GM19239 (cell line): ENCODE data around the gene IL1RAPL2.
A peak's percentile ranks its signal among the peaks of the same experiment; 100 is the strongest.
"Not testable (repeated sequence)": the region's sequence is repeated elsewhere in the genome, so short reads cannot be mapped to it uniquely, and the experiment has no call there.

Experiments used
- DNase-seq: peaks from one replicate; pipeline ENCODE4 v3.0.0; 2011; ENCODE audit warnings: low spot score; ENCODE audit not compliant: insufficient read length
- FAIRE-seq: peaks from 2 replicates; lab custom pipeline; 2011; peaks lifted over from hg19 to GRCh38; lab: Jason Lieb, UNC

Gene IL1RAPL2

DNA sequence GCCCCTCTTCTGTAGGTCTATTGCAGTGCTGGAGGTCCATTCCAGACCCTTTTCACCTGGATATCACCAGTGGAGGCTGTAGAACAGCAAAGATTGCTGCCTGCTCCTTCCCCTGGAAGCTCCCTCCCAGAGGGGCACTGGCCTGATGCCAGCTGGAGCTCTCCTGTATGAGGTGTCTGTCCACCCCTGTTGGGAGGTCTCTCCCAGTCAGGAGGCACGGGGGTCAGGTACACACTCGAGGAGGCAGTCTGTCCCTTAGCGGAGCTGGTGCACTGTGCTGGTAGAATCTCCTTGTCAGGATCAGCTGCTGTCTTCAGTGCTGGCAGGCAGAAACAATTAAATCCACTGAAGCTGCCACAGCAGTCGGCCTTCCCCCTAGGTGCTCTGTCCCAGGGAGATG is 276.6 kb downstream of the IL1RAPL2 start:
- no peak for DNase-seq
- no peak for FAIRE-seq

DNA sequence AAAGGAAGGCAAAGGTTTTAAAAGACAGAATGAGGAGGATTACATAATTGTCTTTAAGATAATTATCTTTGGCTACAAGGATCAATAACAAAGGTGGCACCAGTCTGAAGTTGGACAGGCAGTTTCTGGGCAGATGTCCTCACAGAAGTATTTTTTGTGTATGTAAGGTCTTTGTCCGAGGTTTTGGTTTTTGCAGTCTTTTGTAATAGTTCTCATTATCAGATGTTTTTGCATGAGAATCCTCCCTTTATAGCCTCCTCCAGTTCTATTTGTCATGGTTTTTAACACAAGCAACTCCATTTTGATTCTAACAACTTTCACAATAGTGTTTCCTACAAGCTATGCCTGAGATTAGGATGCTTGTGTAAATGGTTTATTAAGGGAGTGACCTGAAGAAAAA is 286.2 kb downstream of the IL1RAPL2 start:
- DNase-seq: no peak
- FAIRE-seq: no peak

DNA sequence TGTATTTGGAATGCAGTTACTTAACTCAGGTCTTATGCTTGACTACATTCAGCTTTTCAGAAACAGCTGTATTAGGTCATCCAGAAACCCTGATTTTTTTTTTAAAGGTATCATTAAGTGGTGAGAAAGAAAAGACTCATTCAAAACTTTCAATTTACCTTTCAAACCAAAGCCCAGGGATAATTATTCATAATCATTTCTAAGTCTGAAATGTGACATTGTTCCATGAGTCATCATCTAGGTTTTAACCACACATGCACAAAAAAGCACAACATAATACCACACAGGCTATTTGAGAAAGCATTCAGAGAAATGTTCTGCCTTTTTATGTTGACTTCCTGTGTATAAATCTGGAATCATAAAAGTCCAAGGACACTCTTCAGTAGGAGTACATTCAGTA is 288.2 kb downstream of the IL1RAPL2 start:
- no peak for FAIRE-seq

DNA sequence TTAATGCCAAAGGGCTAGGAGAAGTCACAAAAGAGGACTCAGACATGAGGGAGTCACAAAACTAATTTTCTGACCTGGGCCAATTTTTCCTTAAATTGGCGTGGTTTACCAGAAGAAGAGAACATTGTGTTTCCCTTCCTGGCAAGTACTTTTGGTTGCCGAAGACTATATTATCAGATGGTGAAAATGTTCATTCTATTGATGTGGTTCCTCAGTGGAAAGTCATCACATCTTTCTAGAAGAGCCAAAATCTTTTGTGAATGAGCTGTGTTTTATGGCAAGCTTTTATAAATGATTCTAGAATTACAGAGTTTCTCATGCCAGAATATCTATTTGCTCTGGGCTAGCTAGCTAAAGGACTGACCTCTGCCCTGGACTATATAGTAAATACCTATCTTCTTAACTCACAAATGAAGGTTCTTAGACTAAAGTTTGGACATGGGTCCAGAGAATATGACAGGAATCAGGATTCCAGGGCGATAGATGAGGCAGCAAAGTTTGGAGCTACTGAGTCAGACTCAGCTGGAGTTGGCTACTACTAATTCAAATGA is 288.9 kb downstream of the IL1RAPL2 start:
- no peak for FAIRE-seq
- DNase-seq: no peak

More for the DNA sequence above, 288.2 kb downstream of the IL1RAPL2 start:
- DNase-seq: no peak

DNA sequence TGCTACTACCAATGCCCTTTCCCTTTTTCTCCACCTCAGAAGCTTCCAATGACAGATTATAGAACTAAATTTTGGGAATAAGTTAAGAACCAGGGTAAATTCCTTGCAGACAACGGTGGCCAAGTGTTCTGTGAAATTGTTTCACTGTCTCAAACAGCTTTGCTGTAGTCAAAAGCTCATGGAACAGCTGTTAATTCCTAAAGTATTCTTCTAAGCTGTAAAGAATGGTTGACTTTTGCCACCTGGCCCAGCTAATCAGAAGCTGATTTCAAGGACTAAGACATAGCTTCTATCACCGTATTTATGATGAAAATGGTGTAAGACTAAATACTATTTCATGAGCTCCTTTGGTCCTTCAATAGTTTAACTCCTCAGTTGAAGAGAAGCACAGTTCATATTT is 297.5 kb downstream of the IL1RAPL2 start:
- DNase-seq: no peak
- FAIRE-seq: no peak

DNA sequence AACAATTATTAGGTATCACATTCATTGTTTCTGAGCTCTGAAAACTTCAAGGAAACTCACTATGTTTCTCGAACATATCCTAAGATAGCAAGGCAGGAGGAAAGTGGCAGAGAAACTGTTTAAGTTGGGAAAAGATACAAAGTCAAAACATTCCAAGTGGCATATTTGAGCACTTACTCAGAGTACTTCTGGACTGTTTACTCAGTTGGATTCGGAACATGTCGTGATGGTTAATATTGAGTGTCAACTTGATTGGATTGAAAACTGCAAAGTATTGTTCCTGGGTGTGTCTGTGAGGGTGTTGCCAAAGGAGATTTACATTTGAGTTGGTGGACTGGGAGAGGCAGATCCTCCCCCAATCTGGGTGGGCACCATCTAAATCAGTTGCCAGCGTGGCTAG is 298.3 kb downstream of the IL1RAPL2 start:
- FAIRE-seq (no peak), DNase-seq (no peak)

DNA sequence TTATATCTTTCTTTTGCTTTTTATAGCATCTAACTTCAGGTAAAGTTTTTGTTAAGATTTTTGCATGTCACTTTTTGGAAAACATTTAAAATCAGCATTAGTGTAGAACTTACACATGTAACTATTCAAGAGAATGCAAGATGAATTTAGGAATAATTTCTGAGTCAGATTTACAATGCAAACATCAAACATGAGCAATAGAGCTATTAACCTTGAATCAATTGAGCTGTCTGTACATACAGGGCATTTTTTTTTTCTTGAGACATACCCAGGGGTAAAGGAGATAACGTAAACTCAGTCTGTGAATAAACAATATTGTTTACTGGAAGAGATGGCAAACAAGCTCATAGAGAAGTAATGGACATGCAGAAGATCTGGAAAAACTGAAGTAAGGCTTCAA is 311.5 kb downstream of the IL1RAPL2 start:
- DNase-seq (no peak), FAIRE-seq (no peak)

DNA sequence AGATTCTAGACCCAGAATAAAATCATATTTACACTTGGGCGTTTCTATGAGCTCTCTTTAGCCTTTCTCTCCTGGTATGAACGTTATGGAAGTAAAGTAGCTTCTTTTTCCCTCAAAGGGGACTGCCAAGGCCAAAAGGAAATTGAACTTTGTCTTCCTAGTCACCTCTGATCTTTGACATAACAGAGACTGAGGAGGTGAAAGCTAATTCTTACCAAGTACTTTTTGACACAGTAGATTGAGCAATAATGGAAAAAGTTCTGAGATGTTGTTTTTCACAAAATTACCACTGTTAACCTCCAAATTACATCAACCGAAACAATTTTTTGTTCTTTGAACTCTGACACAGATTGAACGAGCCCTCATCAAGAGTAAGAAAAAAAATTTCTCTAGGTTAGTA is 336.1 kb downstream of the IL1RAPL2 start:
- DNase-seq (no peak), FAIRE-seq (no peak)

DNA sequence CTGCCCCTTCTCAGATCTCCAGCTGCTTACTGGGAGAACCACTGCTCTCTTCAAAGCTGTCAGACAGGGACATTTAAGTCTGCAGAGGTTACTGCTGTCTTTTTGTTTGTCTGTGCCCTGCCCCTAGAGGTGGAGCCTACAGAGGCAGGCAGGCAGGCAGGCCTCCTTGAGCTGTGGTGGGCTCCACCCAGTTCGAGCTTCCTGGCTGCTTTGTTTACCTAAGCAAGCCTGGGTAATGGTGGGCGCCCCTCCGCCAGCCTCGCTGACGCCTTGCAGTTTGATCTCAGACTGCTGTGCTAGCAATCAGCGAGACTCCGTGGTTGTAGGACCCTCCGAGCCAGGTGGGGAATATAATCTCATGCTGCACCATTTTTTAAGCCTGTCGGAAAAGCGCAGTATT is 343.7 kb downstream of the IL1RAPL2 start:
- not testable (repeated sequence) for FAIRE-seq, DNase-seq

DNA sequence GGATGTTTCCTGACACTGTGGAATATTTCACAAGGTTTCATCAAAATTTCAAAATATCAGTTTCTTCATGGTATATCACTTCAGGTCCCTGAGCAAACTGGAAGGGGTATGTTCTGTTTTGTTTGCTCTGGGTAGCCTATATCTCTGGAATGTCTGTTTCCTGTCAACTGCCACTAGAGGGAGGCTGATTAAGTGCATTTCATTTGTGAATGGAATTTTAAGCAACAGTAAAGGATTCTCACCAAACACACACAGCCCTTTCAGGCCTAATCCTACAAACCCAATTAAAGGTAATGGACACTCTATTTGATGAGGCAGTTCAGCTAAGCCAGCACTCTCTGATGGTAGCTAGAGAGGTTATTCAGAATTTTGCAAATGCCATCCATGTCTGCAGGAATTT is 347.3 kb downstream of the IL1RAPL2 start:
- DNase-seq (no peak), FAIRE-seq (no peak)

DNA sequence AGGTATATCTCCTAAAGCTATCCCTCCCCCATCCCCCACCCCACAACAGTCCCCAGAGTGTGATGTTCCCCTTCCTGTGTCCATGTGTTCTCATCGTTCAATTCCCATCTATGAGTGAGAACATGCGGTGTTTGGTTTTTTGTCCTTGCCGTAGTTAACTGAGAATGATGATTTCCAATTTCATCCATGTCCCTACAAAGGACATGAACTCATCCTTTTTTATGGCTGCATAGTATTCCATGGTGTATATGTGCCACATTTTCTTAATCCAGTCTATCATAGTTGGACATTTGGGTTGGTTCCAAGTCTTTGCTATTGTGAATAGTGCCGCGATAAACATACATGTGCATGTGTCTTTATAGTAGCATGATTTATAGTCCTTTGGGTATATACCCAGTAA is 348.7 kb downstream of the IL1RAPL2 start:
- not testable (repeated sequence) for FAIRE-seq, DNase-seq

DNA sequence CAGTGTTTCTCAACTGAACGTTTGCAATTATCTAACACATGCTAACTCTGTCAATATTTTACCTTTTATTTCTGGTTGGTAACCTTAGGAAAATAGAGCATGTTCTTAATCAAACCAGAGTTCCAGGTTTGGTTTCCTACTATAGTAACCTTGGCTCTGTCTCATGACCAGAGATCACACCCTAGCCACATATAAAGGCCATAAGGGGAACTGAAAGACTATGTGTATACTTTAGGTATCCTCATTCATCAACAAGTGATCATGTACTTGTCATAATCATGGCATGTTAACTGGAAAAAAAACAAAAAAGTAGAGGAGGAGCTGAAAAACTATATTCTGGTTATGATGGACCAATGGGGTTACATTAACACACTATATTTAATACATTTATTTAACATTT is 352.1 kb downstream of the IL1RAPL2 start:
- DNase-seq: no peak
- FAIRE-seq: no peak

DNA sequence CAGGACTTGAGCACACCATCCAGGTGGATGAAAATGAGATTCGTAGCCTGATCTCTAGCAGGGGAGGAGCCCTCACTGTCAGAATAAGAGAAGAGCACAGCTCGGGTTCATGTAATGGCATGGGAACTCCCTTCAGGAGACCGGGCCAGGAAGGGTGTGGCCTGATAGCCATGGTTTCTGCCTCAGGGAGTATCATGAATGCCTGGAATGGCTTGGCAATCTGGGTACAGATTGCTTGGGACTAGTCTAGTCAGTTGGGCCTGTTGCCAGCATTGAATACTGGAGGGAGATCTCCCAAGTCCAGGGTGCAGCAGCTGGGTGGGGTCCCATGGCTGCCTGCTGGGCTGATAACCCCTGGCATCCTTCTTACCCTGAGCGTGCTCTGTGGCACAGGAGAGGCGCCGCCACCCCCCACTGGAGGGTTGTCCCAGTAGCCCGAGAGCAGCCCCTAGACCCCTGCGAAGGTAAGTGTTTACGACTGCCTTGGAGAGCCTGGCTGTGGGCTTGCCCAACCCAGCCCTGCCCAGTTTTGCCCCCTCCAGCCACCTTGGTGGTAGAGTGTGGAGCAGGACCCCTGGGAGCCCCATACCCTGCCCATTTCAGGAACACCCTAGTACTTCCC is 355.7 kb downstream of the IL1RAPL2 start:
- DNase-seq (no peak), FAIRE-seq (no peak)

DNA sequence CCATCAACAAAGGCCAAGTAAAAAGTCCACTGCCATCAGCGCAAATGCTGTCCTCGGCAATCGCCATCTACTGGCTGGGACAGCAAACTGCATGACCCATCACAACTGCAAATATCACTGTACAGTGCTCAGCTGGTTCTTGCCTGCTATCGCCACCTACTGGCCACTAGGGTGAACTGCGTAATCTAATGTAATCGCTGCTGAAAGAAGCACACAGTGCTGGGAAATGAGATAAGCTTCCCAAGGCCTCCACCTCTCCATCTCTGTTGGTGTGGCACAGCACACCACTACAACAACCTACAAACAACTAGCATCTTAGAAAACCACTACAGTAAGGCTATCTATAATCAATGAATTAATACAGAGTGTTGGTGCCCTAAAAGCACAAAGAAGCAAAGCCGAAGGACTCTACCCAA is 356.2 kb downstream of the IL1RAPL2 start:
- DNase-seq (peak; percentile 4), FAIRE-seq (peak; percentile 96)

DNA sequence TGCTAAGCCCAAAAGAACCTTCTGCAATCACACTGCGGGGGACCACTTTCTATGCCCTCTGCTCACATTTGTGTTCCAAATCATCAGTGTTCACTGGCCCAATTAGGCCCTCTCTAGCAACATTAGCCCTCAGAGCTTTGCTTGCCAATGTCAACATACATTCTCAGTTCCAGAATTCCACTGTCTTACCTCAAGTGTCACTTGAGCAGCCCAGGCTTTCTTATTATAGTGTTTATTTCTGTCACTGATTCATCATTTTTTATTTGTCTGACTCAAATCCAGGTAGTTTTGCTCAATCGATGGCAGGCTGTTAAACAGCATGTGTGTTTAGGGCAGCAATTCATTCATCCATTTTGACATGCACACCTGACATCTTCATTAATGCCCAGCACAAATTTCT is 363.3 kb downstream of the IL1RAPL2 start:
- no peak for FAIRE-seq

DNA sequence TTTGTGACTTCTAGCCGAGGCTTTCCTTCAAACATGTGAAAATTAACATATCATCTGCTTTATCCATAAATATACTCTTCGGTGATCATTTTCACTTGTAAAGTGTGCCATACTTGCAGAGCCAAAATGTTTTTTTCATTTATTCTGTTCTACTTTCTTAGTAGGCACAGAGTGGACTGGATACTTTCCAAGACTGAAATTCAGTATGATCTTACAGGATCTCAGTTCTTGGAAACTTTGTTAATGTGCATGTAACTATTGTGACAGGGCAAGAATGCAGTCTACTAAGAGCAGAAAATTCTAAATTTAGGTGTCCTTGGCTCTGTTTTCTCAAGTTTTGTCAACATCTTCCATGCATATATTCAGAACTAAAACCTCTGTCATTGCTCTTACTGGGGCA is 369.6 kb downstream of the IL1RAPL2 start:
- FAIRE-seq: no peak
- DNase-seq: no peak

More for the DNA sequence above, 363.3 kb downstream of the IL1RAPL2 start:
- no peak for DNase-seq

DNA sequence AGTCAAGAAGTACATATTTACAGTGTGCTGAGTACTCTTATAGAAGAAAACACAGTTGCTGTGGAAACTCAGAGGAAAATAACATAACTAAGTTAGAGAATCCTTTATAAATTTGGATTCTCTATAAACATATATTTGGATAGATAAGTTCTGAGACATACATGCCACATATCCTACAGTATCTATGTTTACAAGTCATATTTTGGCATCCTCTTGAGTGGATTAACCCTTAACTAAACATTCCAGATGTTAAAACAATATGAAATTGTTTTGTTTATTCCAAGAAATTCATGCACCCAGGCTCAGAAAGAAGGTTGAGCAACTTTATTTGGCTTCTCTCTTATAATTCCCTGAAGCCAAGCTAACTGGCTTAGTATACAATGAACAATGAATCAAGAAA is 387.3 kb downstream of the IL1RAPL2 start:
- no peak for DNase-seq
- FAIRE-seq: no peak

DNA sequence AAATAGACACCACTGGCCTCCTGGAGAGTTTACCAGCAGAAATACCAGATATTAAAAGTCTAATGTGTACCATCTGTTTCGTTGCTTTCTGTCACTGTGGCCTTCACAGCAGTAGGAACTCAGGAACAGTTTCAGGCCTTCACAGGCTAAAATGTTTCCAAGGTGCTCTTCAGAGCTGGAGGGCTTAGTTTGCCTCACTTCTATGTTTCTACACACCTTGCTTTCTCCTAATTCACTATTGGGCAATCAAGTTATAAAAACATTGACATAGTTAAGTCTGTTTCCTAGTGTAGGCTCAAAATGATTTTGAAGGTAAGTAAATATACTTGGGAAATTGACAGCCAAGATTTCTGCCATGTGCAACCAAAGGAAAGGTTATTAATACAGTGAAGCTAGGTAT is 395.9 kb downstream of the IL1RAPL2 start:
- DNase-seq (no peak), FAIRE-seq (no peak)

DNA sequence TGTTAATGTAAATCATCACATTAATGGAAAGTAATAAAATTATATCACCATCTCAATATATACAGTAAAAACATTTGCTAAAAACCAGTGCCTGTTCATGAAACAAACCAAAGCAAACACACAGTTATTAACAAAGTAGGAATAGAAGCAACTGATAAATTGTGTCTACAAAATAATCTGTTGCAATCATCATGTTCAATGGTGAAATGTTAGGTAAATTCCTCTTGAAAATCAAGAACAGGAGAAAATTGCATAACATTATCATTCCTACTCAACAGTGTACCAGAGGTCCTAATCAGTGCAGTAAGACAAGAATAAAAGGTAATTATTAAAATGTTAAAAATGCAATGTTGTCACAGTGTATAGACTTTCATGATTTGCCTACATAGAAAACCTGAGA is 402.2 kb downstream of the IL1RAPL2 start:
- FAIRE-seq (no peak), DNase-seq (no peak)

DNA sequence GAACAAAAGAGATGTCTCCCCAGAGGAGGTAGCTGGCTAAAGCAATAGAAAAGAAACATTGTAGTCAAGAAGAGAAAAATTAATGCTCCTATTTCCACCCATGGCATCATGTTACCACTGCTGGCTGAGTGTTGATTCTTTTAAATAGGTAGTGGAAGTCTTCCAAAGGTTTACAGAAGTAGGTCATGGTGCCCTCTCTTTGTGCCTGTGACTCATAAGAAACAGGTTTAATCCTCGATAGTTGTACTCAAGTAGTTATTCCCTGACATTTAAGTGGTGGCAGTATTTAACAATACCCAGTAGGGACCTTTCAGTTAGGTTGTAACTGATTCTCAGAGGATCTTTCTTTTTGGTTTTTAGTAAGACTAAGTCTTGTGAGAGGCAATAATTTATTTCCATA is 406.7 kb downstream of the IL1RAPL2 start:
- DNase-seq (no peak), FAIRE-seq (no peak)

DNA sequence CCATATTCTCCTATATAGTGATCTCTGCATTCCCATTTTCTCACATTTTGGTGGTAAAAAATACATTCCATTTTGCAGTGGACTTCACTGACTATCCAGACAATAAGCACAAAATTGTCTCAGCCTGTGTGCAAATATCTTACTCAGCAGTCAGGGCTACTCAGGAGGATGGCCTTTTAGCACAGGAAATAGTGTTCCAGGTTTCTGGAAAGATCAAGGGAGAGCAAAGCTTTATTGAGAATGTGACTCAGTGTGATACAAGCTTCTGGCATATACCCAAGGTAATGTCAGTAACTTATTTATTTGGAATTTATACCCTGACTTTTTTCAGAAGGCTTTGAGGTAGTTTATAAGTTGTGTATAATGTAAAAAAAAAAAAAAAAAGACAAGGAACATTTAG is 421.1 kb downstream of the IL1RAPL2 start:
- FAIRE-seq (no peak), DNase-seq (no peak)

DNA sequence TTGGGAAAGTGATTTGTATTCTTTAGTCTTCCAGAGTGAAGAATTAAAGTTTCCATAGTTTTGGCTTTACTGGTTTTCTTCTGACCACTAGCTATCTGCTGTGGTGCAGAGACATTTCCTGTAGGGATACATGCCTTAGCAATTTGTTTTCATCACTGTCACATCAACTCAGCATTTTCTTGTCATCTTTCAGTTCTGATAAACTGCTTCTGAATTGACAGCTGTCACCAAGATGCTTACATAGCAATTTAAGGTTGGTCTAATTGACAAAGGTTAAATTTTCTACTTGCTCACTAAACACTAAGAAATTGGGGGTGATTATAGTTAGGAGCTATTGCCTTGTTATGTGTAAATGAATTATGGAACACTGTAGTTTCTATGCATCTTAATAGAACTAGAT is 422.0 kb downstream of the IL1RAPL2 start:
- FAIRE-seq: no peak

More for the DNA sequence above, 422.0 kb downstream of the IL1RAPL2 start:
- DNase-seq: no peak
